SW 1271 (cell line): ENCODE data around the gene PLAC1.

ENCODE experiments used
- DNase-seq, 2 experiments: peaks; one replicate each; lab custom pipeline; 2025; lab: John Stamatoyannopoulos, UW

Gene PLAC1

DNA sequence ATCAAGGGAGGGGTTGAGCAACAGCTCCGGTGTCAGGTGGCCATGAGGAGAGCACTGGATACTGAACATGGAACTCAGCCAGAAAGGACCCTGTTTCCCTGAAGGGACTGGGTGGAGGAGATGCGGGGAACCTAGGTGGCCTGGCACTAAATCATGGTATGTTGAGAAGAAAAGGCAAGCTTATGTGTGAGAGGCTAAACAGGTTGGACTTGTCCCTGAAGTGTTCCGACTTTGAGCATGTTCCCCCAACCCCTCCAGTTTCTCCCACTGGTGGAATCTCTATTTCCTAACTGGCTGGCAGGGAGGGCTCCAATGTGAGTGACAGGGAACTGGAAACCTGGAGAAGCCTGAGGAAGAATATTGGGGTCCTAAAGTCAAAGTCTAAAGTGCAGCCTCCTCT, 69.5 kb downstream of the PLAC1 start:
- no peak for DNase-seq

GRCh38 chrX:134580907-134581306, 77.4 kb downstream of the PLAC1 start:
- no peak for DNase-seq

GRCh38 chrX:134573683-134574035, 84.6 kb downstream of the PLAC1 start:
- DNase-seq, result no peak

- DNase-seq, result peak in 1 of 2 experiments; percentile 20
These were observed 85.2 kb downstream of the PLAC1 start for GRCh38 chrX:134572816-134573682.

DNA sequence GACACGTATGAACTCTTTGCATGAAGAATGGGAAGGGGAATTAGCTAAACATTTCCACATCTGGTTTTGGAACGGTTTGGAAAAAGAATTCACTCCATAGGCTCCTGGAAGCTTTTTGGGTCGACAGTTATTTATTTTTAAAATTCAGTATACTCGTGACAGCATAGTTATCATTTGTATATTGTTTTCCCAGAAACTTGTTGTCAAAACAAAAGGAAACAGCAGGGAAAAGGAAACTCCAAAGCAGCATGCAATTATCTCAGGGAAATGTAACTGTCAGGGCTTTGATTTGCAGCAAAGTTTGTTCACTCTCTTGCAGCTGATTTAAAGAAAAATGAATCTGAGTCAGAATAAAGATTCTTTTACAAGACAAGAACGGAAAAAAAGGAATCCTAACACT, 86.5 kb downstream of the PLAC1 start:
- DNase-seq, result no peak

DNA sequence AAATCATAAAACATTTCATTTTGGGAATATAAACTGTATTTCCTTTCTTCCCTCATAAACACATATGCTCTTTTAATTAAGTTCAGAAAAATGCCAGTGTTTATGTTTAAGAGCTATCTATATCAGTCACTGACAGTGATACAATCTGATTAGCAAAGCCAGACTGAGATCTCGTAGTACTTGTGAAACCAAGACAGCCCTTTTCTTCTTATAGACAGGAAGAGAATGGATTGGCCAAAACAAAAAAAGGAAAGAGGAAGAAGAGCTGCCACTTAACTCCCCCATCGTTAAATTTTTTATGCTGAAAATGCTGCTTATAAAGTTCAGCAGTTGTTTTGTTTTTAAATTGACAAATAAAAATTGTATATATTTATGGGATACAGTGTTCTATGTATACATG, 87.4 kb downstream of the PLAC1 start:
- no peak for DNase-seq

DNA sequence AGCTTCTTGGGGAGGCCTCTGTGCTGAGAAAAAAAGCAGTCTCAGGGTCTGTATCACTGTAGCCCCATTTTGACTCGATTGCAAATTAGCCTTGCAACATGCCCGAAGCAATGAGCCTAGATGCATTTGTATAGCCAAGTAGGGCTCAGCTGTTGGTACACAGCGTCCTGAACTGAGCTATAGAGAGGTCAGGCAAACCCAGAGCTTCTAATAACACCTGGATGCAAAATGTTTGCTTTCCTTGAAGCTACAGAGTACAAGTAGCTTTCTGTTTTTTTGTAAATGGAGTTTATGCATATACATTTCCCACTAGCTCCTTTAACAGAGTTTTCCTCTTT, 87.8 kb downstream of the PLAC1 start:
- DNase-seq, result no peak

DNA sequence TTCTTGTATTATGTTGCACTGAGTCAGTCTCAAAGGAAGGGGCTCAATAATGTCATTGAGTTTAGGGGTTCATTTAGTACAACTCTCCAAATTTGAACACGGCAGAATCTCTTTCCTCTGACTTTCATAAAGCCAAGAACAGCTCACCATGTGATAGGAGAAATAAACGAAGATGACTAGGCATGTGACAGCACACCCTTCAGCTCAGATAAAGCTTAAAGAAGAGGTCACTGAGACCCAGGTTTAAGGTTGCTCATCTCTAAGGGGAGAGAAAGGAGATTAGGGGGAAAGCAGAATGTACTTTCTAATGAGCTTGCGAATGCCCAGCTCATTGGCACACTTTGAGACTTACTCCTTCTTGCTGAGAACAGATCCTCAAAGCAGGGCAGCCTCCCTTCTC, 89.0 kb downstream of the PLAC1 start:
- DNase-seq, result no peak

DNA sequence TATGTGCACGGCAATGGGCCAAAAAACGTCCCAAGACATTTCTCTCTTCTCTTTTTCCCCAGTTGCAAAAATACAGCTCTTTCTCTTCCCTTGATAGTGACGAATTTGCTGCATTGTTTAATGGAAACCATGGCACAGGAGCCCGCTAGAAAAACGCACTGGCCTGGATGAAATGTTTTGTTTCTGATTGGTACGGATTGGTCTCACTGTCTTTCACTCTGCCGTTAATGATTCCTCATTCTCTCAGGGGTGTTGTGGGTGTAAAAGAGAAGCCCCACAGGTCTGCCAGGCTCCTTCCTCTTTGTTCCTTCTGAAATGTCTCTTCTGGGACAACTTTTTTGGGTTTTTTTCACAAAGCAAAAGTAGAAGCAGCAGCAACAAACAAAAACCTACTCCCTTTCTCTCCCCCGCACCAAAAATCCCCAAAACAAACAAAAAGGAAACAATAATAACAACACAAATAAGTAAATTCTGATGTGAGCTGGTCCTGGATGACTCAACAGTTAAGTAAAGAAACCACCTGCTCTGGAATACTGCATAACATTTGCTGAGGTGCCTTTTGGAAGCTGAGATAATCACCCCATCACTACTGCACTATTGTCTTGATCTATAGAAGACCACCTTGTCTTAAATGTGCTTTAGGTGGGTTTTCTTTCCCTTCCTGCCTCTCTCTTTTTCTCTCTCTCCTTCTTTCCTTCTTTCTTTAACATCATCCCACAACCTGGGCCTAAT, 89.8 kb downstream of the PLAC1 start:
- no peak for DNase-seq

GRCh38 chrX:134566506-134566905, 91.8 kb downstream of the PLAC1 start:
- no peak for DNase-seq

- DNase-seq, result no peak
These were observed 96.3 kb downstream of the PLAC1 start for GRCh38 chrX:134562002-134562401.

- no peak for DNase-seq
These were observed 100.1 kb downstream of the PLAC1 start for GRCh38 chrX:134558133-134558532.

DNA sequence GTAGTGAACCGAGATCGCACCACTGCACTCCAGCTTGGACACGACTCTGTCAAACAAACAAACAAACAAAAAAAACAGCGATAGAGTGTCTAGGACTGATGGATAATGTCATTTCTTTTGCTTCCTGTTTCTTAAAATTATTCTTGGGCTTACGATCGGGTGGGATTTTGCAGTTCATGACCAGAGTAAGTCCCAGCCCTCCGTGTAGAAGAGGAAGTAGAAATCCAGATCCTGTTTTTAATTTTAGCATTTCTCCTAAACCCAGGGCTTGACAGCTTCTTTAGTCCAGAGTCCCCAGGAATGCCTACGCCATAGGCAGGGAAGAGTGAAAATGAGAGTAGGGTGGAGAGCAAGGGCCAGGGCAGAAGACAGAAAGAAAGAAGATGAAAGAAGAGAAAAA, 104.0 kb downstream of the PLAC1 start:
- DNase-seq, result no peak

GRCh38 chrX:134552351-134552750, 105.9 kb downstream of the PLAC1 start:
- DNase-seq, result no peak

GRCh38 chrX:134551376-134552048, 106.8 kb downstream of the PLAC1 start:
- no peak for DNase-seq

DNA sequence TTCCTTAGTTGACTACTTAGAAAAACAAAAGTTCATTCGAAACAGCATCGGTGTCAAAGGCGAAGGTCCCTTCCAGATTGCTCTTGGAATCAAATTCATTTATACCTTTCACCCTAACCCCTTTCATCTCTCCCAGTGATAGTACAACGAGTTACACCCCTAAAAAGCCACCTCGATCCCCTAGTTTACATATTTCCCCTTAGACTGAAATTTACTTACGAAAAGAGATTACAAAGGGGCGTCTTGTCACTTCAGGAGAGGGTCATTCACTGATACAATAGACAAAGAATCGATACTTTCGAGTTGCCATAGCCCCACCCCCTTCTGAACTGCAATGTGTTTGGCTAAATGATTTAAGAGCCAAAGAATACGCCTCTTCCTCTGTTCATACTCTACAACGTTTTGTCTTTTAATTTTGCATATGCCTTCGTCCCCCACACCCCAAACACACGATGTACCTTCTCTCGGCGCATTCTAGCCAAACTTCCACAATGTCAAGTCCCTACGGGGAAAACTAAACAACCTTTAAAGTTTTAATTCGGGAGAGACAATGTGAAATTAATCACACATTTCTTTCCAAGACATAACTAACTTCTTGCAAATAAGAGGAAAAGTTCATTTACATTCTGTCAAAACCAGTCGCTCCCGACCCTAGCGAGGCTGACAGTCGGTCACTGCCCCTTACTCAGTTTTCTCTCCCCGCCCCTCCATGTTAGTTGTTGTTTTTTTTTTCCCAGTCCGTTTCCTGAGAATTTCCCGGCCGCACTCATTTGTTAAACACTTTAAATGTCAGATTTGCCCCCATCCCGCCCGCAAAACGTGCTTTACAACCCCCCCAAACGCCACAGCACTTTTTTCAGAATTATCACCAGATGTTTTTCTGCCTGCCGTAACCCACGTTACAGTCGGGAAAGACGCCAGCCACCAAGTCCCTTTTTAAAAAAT, 109.7 kb downstream of the PLAC1 start:
- no peak for DNase-seq

- DNase-seq, result no peak
These were observed 111.1 kb downstream of the PLAC1 start for GRCh38 chrX:134547047-134547679.

- DNase-seq, result no peak
These were observed 112.1 kb downstream of the PLAC1 start for GRCh38 chrX:134546187-134546586.

- no peak for DNase-seq
These were observed 112.8 kb downstream of the PLAC1 start for GRCh38 chrX:134545510-134545909.

DNA sequence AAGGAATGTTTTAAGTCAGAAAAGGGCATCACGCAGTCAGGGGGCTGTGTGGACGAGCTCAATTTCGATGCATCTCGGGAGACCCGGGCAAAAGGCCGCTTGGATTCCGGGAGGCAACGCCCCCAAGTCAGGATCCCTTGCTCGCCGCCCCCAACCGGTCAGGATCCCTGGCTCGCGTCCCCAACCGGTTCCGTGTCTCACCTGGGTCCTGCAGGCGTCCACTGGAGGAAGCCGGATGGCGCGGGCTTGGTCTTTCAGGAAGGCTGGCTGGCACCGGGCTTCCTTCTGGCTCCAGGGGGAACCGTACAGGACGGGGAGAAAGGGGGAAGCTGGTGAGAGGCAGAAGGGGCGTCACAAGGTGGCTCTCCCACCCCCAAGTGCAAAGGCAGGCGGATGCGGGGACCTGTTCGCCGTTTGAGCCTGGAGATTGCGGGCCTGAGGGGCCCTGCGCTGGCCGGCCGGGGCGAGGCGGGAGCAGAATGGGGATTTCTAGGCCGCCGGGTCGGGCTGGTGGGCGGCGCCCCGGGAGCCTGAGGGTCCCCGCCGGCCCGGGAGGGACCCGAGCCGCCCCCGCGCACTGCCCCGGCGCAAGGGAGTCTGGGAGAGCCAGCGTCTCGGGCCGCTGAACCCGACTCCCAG, 113.6 kb downstream of the PLAC1 start:
- no peak for DNase-seq

GRCh38 chrX:134544135-134544512, 114.1 kb downstream of the PLAC1 start:
- no peak for DNase-seq
